Neural cell (in vitro differentiated cells): ENCODE measurements around the gene RAB44. TPM values are rescaled to one million over a fixed set of nuclear protein-coding genes. Genes with fewer than 3 reads are reported as not detected.

Experiments used
- H2AFZ ChIP-seq: fragments of 200-600, 300-800 bp; sonication (generic), shearing (Covaris generic); 2 replicates; pipeline ENCODE4 v1.6.0; 2014; ENCODE audit warnings: low read depth, mild to moderate bottlenecking, antibody characterized with exemption, low read length, moderate library complexity
- H3F3A ChIP-seq: fragments of 200-600 bp; shearing (Covaris generic); 2 replicates; pipeline ENCODE4 v1.6.1; 2016; ENCODE audit warnings: mild to moderate bottlenecking, moderate library complexity, mixed read lengths, antibody characterized with exemption, low read length; ENCODE audit not compliant: insufficient read depth, poor library complexity, severe bottlenecking
- H3K27ac ChIP-seq: fragments of 200-600, 300-800 bp; sonication (generic), shearing (Covaris generic); 2 replicates; pipeline ENCODE4 v1.5.1; 2014; ENCODE audit warnings: mild to moderate bottlenecking, low read length, moderate library complexity
- H3K27me3 ChIP-seq: fragments of 300-800, 200-600 bp; sonication (generic), shearing (Covaris generic); 2 replicates; pipeline ENCODE4 v1.6.0; 2014; ENCODE audit warnings: mild to moderate bottlenecking, low read depth, low read length, moderate library complexity; ENCODE audit not compliant: insufficient read depth
- H3K36me3 ChIP-seq: fragments of 300-800, 200-600 bp; sonication (generic), shearing (Covaris generic); 2 replicates; pipeline ENCODE4 v1.5.1; 2014; ENCODE audit warnings: mild to moderate bottlenecking, antibody characterized with exemption, low read length, moderate library complexity; ENCODE audit not compliant: insufficient read depth
- H3K4me2 ChIP-seq: fragments of 300-800, 200-600 bp; sonication (generic), shearing (Covaris generic); 2 replicates; pipeline ENCODE4 v1.6.0; 2014; ENCODE audit warnings: mild to moderate bottlenecking, low read length
- H3K4me3 ChIP-seq: fragments of 300-800, 200-600 bp; sonication (generic), shearing (Covaris generic); 2 replicates; pipeline ENCODE4 v1.5.1; 2014; ENCODE audit warnings: mild to moderate bottlenecking, low read length, moderate library complexity
- H3K79me2 ChIP-seq: fragments of 200-600 bp; shearing (Covaris generic); replicated peaks from 2 replicates; pipeline ENCODE4 v1.6.0; 2014; ENCODE audit warnings: mild to moderate bottlenecking, low read length, moderate library complexity; ENCODE audit not compliant: insufficient read depth
- H3K9ac ChIP-seq: fragments of 300-800, 200-600 bp; sonication (generic), shearing (Covaris generic); 2 replicates; pipeline ENCODE4 v1.6.1; 2016; ENCODE audit warnings: mild to moderate bottlenecking, low read length, mixed read lengths
- H3K9me2 ChIP-seq: fragments of 200-600 bp; shearing (Covaris generic); 2 replicates; pipeline ENCODE4 v1.6.1; 2016; ENCODE audit warnings: mild to moderate bottlenecking, low read length, mixed read lengths; ENCODE audit not compliant: insufficient read depth
- H3K9me3 ChIP-seq: fragments of 200-600, 300-800 bp; sonication (generic), shearing (Covaris generic); 2 replicates; pipeline ENCODE4 v1.6.1; 2016; ENCODE audit warnings: mild to moderate bottlenecking, mixed run types, low read length, moderate library complexity, mixed read lengths
- H4K20me1 ChIP-seq: fragments of 200-600 bp; shearing (Covaris generic); 2 replicates; pipeline ENCODE4 v1.6.1; 2016; ENCODE audit warnings: mild to moderate bottlenecking, mixed run types; ENCODE audit not compliant: insufficient read depth
- EP300 ChIP-seq: fragments of 450-650 bp; conservative IDR thresholded peaks from 2 replicates; pipeline ENCODE4 v1.6.1; 2014; ENCODE audit warnings: antibody characterized with exemption, mild to moderate bottlenecking, moderate library complexity; ENCODE audit not compliant: poor library complexity, severe bottlenecking
- EZH2 ChIP-seq: fragments of 200-600, 300-800 bp; shearing (Covaris generic), sonication (generic); IDR thresholded peaks from 2 replicates; pipeline ENCODE4 v1.6.1; 2014; ENCODE audit warnings: antibody characterized with exemption, low read length, borderline replicate concordance, mild to moderate bottlenecking; ENCODE audit not compliant: insufficient read depth, poor library complexity, severe bottlenecking
- MXI1 ChIP-seq: fragments of 450-650 bp; conservative IDR thresholded peaks from 2 replicates; pipeline ENCODE4 v1.6.1; 2014; ENCODE audit warnings: antibody characterized with exemption, mild to moderate bottlenecking; ENCODE audit not compliant: poor library complexity, severe bottlenecking
- POLR2AphosphoS5 ChIP-seq: IDR thresholded peaks from 2 replicates; pipeline ENCODE4 v1.6.1; 2012
- RAD21 ChIP-seq: fragments of 450-650 bp; conservative IDR thresholded peaks from 2 replicates; pipeline ENCODE4 v1.6.1; 2014; ENCODE audit warnings: antibody characterized with exemption, mild to moderate bottlenecking, moderate library complexity
- SMC3 ChIP-seq: fragments of 450-650 bp; conservative IDR thresholded peaks from 2 replicates; pipeline ENCODE4 v1.6.1; 2014; ENCODE audit warnings: antibody characterized with exemption, mild to moderate bottlenecking, moderate library complexity; ENCODE audit not compliant: poor library complexity
- TAF1 ChIP-seq: IDR thresholded peaks from 2 replicates; pipeline ENCODE4 v1.6.1; 2012; ENCODE audit warnings: low read depth
- polyA plus RNA-seq: library from polyadenylated mRNA; depleted of rRNA; stranded (reverse); fragments of >200 nt; gene quantifications from 2 replicates; pipeline ENCODE4 v1.2.3, GENCODE V29; 2014
- TF ChIP-seq, protein P1 (sequence below): fragments of 450-650 bp; IDR thresholded peaks from 2 replicates; pipeline ENCODE4 v1.5.1; 2014; ENCODE audit warnings: antibody characterized with exemption, mild to moderate bottlenecking, moderate library complexity; ENCODE audit not compliant: poor library complexity, severe bottlenecking
- TF ChIP-seq, protein P2 (sequence below): IDR thresholded peaks from 2 replicates; pipeline ENCODE4 v1.6.1; 2012; ENCODE audit warnings: borderline replicate concordance

RAB44 gene
- polyA plus RNA-seq, 1 donor from 2014 or later = not detected

- no peaks in the 10 kb centered on the region for H3K9me3 ChIP-seq
- H4K20me1 ChIP-seq = no peaks in the 10 kb centered on the region
- no peaks in the 10 kb centered on the region for H3K79me2 ChIP-seq
- H3K27me3 ChIP-seq = no peaks in the 10 kb centered on the region
- no peak overlapping the region for H3K4me2 ChIP-seq
- no peaks in the 10 kb centered on the region for H3K36me3 ChIP-seq
- no peak overlapping the region for H3K9ac ChIP-seq
- H3F3A ChIP-seq = no peaks in the 10 kb centered on the region
- H3K4me3 ChIP-seq = no peak overlapping the region
- H2AFZ ChIP-seq = no peak overlapping the region
- TF ChIP-seq POLR2AphosphoS5 = no peak
- TF ChIP-seq, protein P1, sequence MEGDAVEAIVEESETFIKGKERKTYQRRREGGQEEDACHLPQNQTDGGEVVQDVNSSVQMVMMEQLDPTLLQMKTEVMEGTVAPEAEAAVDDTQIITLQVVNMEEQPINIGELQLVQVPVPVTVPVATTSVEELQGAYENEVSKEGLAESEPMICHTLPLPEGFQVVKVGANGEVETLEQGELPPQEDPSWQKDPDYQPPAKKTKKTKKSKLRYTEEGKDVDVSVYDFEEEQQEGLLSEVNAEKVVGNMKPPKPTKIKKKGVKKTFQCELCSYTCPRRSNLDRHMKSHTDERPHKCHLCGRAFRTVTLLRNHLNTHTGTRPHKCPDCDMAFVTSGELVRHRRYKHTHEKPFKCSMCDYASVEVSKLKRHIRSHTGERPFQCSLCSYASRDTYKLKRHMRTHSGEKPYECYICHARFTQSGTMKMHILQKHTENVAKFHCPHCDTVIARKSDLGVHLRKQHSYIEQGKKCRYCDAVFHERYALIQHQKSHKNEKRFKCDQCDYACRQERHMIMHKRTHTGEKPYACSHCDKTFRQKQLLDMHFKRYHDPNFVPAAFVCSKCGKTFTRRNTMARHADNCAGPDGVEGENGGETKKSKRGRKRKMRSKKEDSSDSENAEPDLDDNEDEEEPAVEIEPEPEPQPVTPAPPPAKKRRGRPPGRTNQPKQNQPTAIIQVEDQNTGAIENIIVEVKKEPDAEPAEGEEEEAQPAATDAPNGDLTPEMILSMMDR = no peak
- TF ChIP-seq SMC3 = no peak
- TF ChIP-seq RAD21 = no peak
- TF ChIP-seq, protein P2, sequence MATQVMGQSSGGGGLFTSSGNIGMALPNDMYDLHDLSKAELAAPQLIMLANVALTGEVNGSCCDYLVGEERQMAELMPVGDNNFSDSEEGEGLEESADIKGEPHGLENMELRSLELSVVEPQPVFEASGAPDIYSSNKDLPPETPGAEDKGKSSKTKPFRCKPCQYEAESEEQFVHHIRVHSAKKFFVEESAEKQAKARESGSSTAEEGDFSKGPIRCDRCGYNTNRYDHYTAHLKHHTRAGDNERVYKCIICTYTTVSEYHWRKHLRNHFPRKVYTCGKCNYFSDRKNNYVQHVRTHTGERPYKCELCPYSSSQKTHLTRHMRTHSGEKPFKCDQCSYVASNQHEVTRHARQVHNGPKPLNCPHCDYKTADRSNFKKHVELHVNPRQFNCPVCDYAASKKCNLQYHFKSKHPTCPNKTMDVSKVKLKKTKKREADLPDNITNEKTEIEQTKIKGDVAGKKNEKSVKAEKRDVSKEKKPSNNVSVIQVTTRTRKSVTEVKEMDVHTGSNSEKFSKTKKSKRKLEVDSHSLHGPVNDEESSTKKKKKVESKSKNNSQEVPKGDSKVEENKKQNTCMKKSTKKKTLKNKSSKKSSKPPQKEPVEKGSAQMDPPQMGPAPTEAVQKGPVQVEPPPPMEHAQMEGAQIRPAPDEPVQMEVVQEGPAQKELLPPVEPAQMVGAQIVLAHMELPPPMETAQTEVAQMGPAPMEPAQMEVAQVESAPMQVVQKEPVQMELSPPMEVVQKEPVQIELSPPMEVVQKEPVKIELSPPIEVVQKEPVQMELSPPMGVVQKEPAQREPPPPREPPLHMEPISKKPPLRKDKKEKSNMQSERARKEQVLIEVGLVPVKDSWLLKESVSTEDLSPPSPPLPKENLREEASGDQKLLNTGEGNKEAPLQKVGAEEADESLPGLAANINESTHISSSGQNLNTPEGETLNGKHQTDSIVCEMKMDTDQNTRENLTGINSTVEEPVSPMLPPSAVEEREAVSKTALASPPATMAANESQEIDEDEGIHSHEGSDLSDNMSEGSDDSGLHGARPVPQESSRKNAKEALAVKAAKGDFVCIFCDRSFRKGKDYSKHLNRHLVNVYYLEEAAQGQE = no peak
- TF ChIP-seq TAF1 = no peak
- TF ChIP-seq MXI1 = no peak
- TF ChIP-seq EP300 = no peak
- no peak for TF ChIP-seq EZH2
- H3K27ac ChIP-seq = no peak overlapping the region
- no peaks in the 10 kb centered on the region for H3K9me2 ChIP-seq
Observed at GRCh38 chr6:36752886-36753506, 55.4 kb downstream of the RAB44 start.

- no peaks in the 10 kb centered on the region for H3K27me3 ChIP-seq
- no peak overlapping the region for H3K4me3 ChIP-seq
- H3K4me2 ChIP-seq = no peak overlapping the region
- no peaks in the 10 kb centered on the region for H3K9me3 ChIP-seq
- H2AFZ ChIP-seq = no peak overlapping the region
- no peaks in the 10 kb centered on the region for H3K9me2 ChIP-seq
- H3K79me2 ChIP-seq = no peaks in the 10 kb centered on the region
- TF ChIP-seq, protein P2 = no peak
- TF ChIP-seq EZH2 (no peak), SMC3 (no peak), MXI1 (no peak), EP300 (no peak), TAF1 (no peak), POLR2AphosphoS5 (no peak), RAD21 (no peak)
- TF ChIP-seq, protein P1 = no peak
- no peak overlapping the region for H3K9ac ChIP-seq
- no peaks in the 10 kb centered on the region for H3F3A ChIP-seq
- no peaks in the 10 kb centered on the region for H3K36me3 ChIP-seq
- H3K27ac ChIP-seq = no peak overlapping the region
- H4K20me1 ChIP-seq = no peaks in the 10 kb centered on the region
Observed at GRCh38 chr6:36753671-36754405, 56.2 kb downstream of the RAB44 start.
